Nephron (organoid): ENCODE results near the gene PHAF1.
A peak's percentile ranks its signal among the peaks of the same experiment; 100 is the strongest.

Source experiments
- H3K27ac Mint-ChIP-seq, 3 experiments: 2 replicates each; pipeline ENCODE4 v1.8.0; 2020; ENCODE audit warnings: mixed read lengths in 3 of 3, mild to moderate bottlenecking in 2 of 3, moderate library complexity in 1 of 3
- H3K27me3 Mint-ChIP-seq: 2 replicates; pipeline ENCODE4 v1.8.0; 2021; ENCODE audit warnings: low read depth, mild to moderate bottlenecking, moderate library complexity, mixed read lengths
- H3K36me3 Mint-ChIP-seq: 2 replicates; pipeline ENCODE4 v1.8.0; 2020; ENCODE audit warnings: low read depth, mixed read lengths
- H3K4me1 Mint-ChIP-seq: 2 replicates; pipeline ENCODE4 v1.8.0; 2020; ENCODE audit warnings: mixed read lengths
- H3K4me3 Mint-ChIP-seq, 3 experiments: 2 replicates each; pipeline ENCODE4 v1.8.0; 2020; ENCODE audit warnings: mild to moderate bottlenecking in 3 of 3, mixed read lengths in 3 of 3, moderate library complexity in 2 of 3
- H3K9me3 Mint-ChIP-seq: 2 replicates; pipeline ENCODE4 v1.8.0; 2020; ENCODE audit warnings: mixed read lengths
- TF ChIP-seq, protein P1 (sequence below), 3 experiments: fragments of 200-600 bp; sonication (generic); IDR thresholded peaks; one replicate each; pipeline ENCODE4 v1.5.0; 2021; ENCODE audit warnings: antibody characterized with exemption in 3 of 3; ENCODE audit not compliant: unreplicated experiment in 3 of 3

Gene PHAF1

DNA sequence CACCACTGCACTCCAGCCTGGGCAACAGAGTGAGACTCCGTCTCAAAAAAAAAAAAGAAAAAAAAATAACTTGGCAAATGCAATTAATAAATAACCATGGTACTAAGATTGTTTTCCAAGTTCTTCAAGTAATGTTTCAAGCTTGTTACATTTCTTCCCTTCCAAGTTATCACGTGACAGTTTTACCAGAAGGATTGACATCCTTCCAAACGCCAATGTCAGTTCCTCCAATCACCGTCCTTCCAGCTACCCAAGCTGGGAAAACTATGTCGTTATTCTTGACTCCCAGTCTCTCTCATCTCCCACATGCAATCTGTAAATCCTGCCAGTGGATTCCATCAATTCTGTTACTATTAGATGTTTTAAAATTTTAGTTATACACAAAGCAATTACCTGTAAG, 3.9 kb upstream of the PHAF1 start:
- Mint-ChIP-seq H3K9me3 (no peaks in the 10 kb centered on the region), H3K4me3 (no peak overlapping the region), H3K27me3 (peaks cover 3% of the 10 kb centered on the region), H3K36me3 (peaks cover 9% of the 10 kb centered on the region), H3K4me1 (peaks cover 20% of the 10 kb centered on the region), H3K27ac (peak overlapping the region; percentile 2 to 4 (median 3))
- TF ChIP-seq, protein P1, sequence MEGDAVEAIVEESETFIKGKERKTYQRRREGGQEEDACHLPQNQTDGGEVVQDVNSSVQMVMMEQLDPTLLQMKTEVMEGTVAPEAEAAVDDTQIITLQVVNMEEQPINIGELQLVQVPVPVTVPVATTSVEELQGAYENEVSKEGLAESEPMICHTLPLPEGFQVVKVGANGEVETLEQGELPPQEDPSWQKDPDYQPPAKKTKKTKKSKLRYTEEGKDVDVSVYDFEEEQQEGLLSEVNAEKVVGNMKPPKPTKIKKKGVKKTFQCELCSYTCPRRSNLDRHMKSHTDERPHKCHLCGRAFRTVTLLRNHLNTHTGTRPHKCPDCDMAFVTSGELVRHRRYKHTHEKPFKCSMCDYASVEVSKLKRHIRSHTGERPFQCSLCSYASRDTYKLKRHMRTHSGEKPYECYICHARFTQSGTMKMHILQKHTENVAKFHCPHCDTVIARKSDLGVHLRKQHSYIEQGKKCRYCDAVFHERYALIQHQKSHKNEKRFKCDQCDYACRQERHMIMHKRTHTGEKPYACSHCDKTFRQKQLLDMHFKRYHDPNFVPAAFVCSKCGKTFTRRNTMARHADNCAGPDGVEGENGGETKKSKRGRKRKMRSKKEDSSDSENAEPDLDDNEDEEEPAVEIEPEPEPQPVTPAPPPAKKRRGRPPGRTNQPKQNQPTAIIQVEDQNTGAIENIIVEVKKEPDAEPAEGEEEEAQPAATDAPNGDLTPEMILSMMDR (IDR thresholded peaks at IDR 0.05; ENCODE audit: unreplicated experiment in 3 of 3) = no peak

DNA sequence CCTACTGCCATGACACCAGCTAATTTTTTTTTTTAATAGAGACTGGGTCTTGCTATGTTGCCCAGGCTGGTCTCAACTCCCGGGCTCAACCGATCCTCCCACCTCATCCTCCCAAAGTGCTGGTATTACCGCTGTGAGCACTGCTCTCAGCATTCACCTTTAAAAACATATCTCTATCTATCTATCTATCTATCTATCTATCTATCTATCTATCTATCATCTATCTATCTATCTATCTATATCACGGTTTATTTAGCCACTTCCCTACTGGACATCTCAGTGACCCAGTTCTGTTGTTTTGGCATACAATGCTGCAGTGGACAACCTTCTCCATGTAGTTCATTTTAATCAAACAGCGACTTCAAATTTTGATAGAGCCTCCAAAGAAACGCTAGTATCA, 1.3 kb upstream of the PHAF1 start:
- Mint-ChIP-seq H3K27ac (peak overlapping the region; percentile 11 to 99 (median 98)), H3K27me3 (peaks cover 3% of the 10 kb centered on the region), H3K36me3 (peaks cover 11% of the 10 kb centered on the region), H3K4me1 (peaks cover 40% of the 10 kb centered on the region), H3K4me3 (peak overlapping the region; percentile 54 to 100 (median 100)), H3K9me3 (no peaks in the 10 kb centered on the region)
- TF ChIP-seq, protein P1 (IDR thresholded peaks at IDR 0.05; ENCODE audit: unreplicated experiment in 3 of 3) = no peak

DNA sequence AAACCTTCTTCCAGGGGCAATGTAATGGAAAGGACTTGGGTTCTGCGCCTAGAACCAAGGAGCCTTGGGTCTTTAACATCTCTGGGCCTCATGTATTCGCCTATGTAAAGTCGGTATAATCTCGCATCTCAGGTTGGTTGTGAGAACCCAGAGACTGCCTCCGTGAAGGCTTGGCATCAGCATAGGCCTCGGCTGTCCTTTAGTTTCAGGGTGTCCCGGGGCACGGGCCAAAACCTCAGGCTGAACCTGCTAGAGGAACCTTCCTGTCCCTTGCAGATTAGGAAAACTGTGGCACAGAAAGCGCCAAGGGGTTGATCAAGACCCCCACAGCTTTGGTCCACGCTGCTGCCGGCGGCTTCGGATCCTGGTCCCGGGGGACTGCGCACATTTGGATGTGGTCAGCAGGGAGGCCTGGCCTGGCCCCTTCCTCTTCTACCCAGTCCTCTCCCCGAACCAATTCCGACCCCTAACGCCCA, 772 bp upstream of the PHAF1 start:
- no peaks in the 10 kb centered on the region for H3K9me3 Mint-ChIP-seq
- H3K4me1 Mint-ChIP-seq = peaks cover 40% of the 10 kb centered on the region
- peaks cover 3% of the 10 kb centered on the region for H3K27me3 Mint-ChIP-seq
- peak overlapping the region; percentile 99 to 100 (median 100) for H3K4me3 Mint-ChIP-seq
- peaks cover 11% of the 10 kb centered on the region for H3K36me3 Mint-ChIP-seq
- TF ChIP-seq, protein P1 (IDR thresholded peaks at IDR 0.05; ENCODE audit: unreplicated experiment in 3 of 3) = no peak
- peak overlapping the region; percentile 98 to 99 (median 98) for H3K27ac Mint-ChIP-seq

DNA sequence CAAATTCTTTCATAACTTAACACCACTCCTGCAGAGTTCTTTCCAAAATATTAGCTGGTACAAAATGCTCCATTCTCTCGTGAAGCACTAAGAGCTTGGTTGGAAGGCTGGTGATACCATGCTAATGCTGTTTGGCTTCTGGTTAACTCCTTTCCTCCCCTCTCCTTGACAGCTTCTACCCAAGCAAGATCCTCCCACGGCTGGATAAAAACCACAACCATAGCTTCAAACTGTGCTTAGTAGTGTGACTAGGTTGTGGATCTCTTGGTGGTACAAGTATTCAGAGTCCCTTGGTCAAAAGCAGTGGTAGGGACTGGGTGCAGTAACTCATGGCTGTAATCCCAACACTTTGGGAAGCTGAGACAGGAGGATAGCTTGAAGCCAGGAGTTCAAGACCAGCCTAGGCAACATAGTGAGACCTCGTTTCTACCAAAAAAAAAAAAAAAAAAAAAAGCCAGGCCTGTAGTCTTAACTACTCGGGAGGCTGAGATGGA, 2.3 kb downstream of the PHAF1 start:
- H3K4me3 Mint-ChIP-seq = peak overlapping the region; percentile 99 to 100 (median 100)
- H3K27me3 Mint-ChIP-seq = peaks cover 3% of the 10 kb centered on the region
- TF ChIP-seq, protein P1 (IDR thresholded peaks at IDR 0.05; ENCODE audit: unreplicated experiment in 3 of 3) = no peak
- H3K9me3 Mint-ChIP-seq = no peaks in the 10 kb centered on the region
- peaks cover 30% of the 10 kb centered on the region for H3K4me1 Mint-ChIP-seq
- H3K36me3 Mint-ChIP-seq = peaks cover 15% of the 10 kb centered on the region
- H3K27ac Mint-ChIP-seq = no peak overlapping the region

DNA sequence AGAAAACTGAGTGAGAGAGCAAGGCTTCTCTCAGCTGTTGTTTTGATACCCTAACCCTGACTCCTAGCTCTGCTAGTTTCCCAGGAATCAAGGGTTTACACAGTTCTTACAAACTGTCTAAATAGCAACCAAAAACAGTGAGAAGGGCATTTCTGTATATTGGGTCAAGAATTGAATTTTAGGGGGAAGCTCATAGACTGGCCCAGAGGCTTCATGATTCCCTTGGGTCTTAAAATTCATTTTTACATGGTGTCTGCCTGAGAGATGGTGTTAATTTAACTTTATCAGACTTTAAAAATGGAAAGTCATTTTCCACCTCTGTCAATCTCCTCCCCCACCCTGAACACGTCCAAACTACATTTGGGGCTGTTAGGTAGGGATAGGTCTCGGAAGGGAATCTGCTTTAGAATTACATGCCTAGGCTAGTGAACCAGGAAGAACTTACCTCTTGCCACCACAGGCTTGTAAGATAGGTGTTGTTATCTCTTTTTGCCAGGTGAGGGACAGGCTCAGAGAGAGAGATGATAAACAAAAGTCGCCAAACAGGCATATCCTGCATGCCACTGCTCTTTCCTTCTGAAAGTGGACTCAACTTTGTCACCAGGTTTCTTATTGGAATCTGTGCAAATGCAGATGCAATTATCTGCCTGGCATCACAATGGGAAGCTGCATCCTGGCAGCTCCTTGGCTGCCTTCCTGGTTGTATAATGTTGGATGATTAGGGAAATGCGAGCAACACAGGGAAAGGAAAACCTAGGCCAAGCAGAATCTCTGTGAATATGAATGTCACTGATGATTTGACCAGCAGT, 3.1 kb downstream of the PHAF1 start:
- Mint-ChIP-seq H3K27me3 (peaks cover 3% of the 10 kb centered on the region), H3K9me3 (no peaks in the 10 kb centered on the region), H3K36me3 (peaks cover 15% of the 10 kb centered on the region), H3K27ac (no peak overlapping the region), H3K4me3 (peak overlapping the region in 2 of 3 experiments; percentile 40 to 59), H3K4me1 (peaks cover 30% of the 10 kb centered on the region)
- TF ChIP-seq, protein P1 (IDR thresholded peaks at IDR 0.05; ENCODE audit: unreplicated experiment in 3 of 3) = no peak
